GM10266 (cell line): ENCODE measurements around the gene CBX5.

Experiments used
- DNase-seq: peaks from one replicate; pipeline ENCODE4 v3.0.0; 2012; ENCODE audit errors: extremely low spot score
- TF ChIP-seq, protein P1 (sequence below): IDR thresholded peaks from 2 replicates; pipeline ENCODE4 v1.5.1; 2012; ENCODE audit warnings: mild to moderate bottlenecking, low read depth; ENCODE audit not compliant: control insufficient read depth, insufficient read depth; ENCODE audit errors: missing control alignments

Gene CBX5

DNA sequence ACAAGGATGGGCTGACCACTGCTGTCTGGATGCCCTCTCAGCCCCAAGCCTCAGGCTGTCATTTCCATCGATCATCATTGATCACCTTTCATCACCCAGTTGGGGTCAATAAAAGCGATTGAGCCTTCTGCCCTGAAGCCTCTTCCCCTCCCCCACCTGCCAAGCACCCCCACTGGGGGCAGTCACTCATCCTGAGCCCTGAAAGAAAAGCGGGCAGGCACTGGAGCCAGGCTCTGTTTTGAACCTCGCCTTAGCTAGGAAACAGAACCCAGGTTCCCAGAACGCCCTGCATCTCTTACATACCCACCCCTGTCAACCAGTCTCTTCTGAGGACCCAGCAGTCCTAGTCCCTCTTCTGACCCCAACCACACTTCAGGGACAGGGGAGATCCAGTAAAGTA is 96.9 kb downstream of the CBX5 start:
- no peak for DNase-seq
- TF ChIP-seq, protein P1, sequence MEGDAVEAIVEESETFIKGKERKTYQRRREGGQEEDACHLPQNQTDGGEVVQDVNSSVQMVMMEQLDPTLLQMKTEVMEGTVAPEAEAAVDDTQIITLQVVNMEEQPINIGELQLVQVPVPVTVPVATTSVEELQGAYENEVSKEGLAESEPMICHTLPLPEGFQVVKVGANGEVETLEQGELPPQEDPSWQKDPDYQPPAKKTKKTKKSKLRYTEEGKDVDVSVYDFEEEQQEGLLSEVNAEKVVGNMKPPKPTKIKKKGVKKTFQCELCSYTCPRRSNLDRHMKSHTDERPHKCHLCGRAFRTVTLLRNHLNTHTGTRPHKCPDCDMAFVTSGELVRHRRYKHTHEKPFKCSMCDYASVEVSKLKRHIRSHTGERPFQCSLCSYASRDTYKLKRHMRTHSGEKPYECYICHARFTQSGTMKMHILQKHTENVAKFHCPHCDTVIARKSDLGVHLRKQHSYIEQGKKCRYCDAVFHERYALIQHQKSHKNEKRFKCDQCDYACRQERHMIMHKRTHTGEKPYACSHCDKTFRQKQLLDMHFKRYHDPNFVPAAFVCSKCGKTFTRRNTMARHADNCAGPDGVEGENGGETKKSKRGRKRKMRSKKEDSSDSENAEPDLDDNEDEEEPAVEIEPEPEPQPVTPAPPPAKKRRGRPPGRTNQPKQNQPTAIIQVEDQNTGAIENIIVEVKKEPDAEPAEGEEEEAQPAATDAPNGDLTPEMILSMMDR, result no peak

DNA sequence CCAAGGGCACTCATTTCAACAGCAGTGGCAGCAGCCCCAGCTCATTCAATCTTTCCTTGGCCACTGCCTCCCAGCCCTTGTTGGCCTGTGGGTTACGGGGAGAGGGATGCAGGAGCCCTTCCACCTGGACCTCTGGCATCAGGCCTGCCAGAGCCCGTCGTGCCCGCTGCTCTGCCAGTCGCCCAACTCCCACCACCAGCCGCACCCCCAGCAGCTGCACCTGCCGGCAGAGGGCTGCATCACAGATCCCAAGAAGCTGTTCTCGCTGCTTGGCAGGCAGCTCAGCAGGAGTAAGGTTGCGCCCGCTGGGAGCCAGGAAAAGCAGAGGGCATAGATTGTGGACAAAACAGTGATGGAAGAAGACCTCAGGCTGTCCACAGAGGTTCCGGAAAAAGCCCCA is 97.8 kb downstream of the CBX5 start:
- DNase-seq, result no peak
- TF ChIP-seq, protein P1, result no peak
